ENCODE results near the gene KCNJ13.

The KCNJ13 gene

DNA sequence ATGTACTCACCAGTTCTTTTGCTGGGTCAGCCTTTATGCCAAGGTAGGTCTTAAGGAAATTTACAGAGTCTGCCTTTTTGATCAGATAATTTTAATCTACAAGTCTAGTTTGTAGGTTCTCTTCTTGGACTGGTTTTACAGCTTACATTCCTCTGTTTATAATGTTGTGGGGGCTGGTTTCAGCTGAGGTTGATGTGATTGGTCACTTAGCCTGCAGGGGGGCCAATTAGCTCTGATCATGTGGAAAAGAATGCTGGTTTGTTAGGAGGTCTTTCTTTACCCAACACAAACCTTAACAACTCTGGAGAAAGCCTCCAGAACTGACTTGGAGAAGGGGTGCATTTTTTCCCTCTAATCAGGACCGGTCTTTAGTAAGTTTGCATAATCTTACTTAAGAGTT lies at the start of gene KCNJ13:
Gene KCNJ13, minus strand, starts transcription at position 131 of the 400 bp plus-strand sequence. CDS start 5,203 bp downstream, outside the sequence.
- no peak for ATAC-seq

DNA sequence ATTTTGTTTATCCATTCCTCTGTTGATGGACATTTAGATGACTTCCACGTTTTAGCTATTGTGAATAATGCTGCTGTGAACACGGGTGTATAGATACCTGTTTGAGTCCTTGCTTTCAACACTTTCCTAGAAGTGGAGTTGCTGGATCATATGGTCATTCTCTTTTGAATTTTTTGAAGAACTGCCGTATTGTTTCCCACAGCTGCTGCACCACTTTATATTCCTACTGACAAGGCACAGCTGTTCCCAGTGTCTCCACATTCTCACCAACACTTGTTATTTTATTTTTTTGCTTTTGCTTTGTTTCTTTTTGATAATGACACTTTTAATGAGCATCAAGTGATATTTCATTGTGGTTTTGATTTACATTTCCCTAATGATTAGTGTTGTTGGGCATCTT lies 41.4 kb upstream of the KCNJ13 start:
- no peak for ATAC-seq

DNA sequence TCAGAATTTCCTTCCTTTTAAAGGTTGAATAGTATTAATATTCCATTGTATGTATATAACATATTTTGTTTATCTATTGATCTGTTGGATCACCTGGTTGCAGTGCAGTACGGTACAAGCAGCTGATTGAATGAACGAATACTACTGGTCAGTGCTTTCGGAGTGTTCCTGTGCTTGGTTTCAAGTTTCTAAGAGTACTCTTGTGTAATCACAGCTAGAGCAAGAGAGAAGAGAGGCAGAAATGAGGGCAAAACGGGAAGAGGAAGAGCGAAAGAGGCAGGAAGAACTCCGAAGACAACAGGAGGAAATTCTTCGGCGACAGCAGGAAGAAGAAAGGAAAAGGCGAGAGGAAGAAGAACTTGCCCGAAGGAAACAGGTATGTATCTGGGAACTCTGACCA lies 40.3 kb upstream of the KCNJ13 start:
- ATAC-seq: no peak

DNA sequence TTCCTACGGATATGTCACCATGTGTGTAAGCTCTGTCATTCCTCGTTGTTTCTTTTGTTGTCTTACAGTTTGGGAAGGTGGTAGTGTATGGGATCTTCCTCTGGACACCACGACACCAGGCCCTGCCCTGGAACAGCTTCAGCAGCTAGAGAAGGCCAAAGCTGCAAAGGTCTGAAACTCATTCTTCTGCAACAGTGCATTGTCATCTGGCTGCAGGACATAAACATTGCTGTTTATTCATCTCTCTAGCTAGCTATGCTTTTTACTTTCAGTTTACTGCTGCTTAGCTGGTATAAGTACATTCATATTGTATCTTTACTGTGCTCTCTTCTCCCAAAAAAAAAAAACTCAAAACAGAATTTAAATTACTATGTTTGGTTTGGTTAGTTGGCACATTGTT lies 39.2 kb upstream of the KCNJ13 start:
- ATAC-seq: no peak

DNA sequence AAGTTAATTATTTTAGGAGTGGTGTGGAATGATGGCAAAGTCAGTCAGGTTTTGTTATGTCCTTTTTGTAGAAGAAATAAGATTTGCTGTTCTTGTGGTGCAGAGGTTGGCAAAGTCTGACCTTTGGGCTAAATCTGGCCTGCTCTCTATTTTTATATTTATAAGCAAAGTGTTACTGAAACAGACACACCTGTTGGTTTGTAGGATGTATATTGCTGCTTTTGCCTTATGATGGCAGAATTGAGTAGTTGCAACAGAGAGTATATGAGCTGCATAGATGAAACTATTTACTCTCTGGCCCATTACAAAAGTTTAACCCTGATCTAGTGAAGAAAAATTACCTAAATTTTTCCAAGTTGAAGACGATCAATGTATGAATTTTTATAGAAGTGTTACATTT lies 34.1 kb upstream of the KCNJ13 start:
- ATAC-seq: no peak

DNA sequence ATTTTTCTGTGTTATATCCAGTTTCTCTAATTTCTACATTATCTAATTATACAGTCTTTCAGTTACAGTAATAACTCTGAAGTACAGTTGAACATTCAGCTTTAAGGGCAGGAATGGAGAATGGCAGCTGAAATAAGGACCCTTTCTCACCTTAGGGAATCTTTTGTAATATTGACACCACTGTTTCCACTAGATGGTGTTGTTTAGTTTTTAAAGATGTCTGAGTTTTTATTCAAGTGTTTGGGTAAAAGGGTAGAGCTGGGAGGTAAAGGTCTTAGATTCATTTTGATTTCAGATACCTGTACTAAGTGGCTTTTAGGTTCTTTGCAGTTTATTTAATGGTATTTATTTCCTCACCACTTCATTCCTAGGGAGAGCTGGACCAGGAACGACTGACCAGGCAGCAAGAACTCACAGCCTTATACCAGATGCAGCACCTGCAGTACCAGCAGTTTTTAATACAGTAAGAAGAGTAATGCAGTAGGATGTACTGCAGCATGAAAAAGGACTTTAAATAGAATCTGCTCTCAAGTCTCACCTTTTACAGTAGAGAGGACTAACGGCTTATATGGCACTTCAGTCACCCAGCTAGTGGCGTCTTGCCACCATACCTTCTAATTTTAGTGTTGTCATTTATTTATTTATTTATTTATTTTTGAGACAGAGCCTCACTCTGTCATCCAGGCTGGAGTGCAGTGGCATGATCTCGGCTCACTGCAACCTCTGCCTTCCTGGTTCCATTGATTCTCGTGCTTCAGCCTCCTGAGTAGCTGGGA lies 33.2 kb upstream of the KCNJ13 start:
- no peak for ATAC-seq

DNA sequence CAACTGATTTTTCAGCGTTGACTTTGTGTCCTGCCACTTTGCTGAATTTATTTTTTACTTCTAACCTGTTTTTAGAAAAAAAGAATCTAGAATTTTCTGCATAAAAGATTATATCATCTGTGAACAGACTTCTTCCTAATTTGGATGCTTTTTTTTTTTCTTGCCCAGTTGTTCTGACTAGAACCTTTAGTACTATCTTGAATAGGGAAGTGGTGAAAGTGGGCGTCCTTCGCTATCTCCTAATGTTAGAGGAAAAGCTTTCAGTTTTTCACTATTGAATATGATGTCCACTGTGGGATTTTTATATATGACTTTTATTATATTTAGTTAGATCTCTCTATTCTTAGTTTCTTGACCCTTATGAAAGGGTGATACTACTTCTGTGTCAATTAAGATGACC lies 25.7 kb upstream of the KCNJ13 start:
- ATAC-seq: no peak

DNA sequence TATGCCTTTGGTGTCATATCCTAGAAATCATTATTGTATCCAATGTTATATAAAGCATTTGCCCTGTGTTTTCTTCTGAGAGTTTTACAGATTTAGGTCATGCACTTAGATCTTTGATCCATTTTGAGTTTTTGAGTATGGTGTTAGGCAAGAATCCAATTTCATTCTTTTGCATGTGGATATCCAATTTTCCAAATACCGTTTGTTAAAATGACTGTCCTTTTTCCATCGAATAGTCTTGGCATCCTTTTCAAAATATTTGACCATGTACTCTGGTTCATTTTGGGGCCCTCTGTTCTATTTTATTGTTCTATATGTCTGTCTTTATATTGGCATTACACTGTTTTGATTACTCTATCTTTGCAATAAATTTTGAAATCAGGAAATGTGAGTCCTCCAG lies 23.8 kb upstream of the KCNJ13 start:
- no peak for ATAC-seq

DNA sequence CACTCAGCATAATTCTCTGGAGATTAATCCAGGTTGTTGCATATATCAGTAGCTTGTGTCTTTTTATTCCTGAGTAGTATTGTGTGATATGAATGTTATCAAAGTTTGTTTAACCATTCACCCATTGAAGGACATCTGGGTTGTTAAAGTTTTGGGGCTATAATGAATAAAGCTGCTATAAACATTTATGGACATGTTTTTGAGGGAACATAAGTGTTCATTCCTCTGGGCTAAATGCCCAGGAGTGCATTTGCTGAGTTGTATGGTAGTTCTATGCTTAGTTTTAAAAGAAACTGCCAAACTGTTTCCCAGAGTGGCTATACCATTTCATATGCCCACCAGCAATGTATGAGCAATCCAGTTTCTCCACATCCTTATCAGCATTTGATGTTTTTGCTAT lies 21.8 kb upstream of the KCNJ13 start:
- no peak for ATAC-seq

DNA sequence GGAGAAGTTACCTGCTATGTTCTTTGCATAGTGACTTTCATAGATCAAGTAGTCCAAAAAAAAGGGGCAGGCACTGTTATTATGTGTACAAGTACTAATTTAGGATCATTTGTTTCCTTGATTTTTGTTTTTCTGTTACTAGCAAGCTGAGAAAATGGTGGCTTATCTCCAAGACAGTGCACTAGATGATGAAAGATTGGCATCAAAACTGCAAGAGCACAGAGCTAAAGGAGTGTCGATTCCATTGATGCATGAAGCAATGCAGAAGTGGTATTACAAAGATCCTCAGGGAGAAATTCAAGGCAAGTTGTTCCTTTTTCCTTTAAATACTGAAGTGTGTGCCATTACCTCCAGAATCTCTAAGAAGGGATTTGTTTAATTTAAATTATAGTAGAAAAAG lies 19.6 kb upstream of the KCNJ13 start:
- ATAC-seq: no peak

DNA sequence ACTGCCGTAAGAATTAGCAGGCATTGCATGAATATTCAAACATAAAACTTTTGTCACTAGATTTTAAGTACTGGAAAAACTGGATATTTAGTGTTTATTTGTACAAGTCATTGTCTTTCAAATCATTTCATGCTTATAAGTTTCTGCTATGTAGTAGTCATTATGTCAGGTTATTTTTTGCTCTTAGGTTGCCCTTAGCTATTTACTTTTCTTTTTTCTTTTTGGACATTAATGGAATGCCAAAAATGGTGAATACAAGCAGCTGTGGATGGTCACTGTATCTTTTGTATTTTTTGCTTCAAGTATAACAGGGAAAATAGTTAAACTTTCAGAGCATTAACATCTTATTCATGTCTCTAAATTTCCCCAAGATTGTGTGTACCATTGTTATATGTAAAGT lies 18.6 kb upstream of the KCNJ13 start:
- ATAC-seq: no peak

DNA sequence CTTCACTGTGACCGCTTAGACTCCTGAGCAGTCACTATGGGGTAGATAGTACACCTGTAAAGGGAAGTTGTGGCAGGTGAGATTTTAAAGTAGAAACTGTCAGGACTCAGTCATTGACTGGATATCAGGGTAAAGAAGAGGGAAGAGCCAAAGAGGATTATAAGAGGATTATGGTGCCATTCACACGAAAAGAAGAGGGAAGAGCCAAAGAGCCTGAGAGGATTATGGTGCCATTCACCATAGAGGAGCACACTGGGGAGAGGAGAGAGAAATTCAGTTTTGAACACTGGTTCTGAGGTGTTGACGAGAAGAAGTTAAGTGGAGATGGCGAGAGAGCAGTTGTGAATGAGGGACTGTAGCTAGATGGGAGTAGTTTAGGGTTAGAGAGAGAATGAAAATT lies 16.9 kb upstream of the KCNJ13 start:
- ATAC-seq: no peak

DNA sequence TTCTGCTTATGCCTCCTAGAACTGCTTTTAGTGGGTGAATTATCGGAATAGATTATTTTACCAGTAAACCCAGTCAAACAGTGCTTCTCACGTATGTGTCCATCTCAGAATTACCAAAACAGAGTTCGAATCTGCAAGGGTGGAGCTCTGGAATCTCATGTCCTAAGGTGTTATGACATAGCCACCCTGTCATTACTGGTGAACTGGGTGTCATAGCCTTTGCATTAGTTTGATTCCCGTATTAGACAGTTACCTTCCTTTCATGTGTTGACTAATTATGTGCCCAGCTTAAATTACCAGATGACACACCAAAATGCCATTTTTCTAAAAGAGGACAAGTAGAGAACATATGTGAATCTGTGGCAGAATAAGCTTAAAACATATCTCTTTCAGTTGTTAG lies 15.2 kb upstream of the KCNJ13 start:
- ATAC-seq: no peak

DNA sequence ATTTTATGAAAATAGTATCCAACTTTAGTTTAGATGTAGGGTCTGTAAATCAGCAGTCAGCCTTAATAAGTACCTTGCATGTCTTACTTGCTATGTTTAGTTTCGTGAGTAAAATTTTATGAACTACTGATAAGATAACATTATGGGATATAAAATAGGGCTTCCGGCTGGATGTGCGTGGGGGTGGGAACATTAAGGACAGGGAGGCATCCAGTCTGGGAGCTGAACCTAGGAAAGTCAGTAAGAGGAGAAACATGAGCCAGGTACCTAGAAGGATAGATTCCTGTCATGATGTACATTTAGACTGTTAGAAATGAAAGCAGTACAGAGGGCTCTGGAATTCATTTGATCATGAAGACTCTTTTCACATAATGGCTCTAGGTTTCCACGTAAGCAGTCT lies 12.7 kb upstream of the KCNJ13 start:
- no peak for ATAC-seq

DNA sequence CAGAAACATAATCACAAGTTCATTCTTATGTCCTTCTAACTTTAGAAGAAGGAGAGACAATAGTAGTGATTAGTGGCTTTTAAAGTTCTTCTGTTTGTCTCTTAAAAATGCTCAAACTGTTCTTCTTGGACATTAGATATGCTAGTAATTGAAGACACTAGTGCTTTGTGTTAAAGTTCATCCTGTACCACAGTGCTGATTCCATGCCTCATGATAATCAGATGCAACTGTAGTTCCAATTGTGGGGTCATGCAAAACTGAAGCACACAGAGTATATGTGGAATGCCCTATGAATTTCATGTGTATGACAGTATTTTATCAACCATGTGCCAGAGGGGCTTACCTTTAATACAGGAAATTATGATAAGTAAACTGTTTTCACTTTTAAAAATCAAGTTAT lies 11.4 kb upstream of the KCNJ13 start:
- no peak for ATAC-seq

DNA sequence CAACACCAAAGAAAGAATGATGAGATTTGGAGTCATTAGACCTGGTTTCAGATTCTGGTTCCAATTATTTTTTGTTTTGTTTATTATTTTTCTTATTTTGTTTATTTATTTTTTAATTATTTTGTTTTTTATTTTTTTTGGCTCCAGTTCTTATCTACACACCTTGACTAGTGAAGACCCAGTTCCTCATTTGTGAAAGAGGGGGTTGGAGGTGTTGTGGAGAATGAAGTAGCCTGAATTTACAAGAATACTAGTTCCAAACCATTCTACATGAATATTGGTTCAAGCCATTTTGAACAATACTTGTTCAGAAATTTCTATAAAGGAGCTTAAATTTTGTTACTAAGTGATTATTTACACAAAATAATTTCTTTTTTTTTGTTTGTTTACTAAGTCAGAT lies 6.9 kb upstream of the KCNJ13 start:
- ATAC-seq: no peak

DNA sequence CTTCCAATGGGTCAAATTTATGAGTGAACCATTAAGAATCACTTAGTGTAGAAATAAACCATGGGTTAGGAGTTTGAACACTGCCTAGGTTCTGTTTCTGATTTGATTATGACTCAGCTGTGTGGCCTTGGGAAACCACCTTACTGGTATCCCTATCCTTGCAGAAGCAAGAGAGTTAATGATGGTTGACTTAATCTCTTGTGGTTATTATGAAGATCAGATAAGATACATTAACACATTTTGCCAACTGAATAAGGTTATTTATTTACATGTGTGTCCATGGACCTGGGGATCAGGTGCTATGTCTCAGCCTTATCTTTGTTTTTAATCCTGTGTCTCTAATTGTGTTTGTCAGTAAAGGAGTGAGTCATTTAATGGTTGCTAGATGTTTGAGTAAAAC lies 5.4 kb upstream of the KCNJ13 start:
- peak; percentile 99 for ATAC-seq

DNA sequence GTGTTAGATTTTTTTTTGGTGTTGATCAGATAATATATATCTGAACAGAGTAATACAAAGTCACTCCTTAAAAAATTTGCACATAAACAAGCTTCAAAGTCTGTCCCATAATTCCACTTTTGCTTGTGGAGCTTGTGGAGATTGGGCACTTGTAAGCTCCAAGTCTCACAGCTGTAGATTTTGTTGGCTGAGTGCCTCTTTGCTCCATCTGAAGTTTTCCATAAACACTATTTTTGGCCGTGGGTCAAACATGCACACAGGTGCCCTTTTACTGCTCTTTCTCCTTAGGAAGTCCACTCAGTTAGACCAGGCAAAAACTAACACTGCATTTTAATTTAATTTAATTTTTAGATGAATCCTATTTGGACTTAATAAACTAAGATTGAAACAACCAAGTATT lies 3.6 kb upstream of the KCNJ13 start:
- no peak for ATAC-seq

DNA sequence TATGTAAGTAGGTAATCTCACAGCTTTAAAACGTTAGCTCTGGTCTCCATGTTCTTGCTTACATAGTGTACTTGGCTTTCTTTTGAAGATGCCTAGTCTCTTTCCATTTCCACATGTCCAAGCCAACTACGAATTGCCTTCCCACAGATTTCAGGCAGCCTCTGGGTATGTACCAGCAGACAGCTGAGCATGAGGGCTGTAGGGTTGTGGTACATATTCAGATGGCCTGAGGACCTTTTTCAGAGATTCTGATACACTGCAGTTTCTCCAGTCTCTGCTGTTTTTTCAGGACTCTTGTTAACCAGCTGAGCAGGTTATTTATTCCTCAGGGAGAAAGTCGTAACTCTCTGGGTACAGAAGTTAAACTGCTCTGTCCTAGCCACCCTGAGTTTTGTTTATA lies 3.1 kb upstream of the KCNJ13 start:
- ATAC-seq: no peak

DNA sequence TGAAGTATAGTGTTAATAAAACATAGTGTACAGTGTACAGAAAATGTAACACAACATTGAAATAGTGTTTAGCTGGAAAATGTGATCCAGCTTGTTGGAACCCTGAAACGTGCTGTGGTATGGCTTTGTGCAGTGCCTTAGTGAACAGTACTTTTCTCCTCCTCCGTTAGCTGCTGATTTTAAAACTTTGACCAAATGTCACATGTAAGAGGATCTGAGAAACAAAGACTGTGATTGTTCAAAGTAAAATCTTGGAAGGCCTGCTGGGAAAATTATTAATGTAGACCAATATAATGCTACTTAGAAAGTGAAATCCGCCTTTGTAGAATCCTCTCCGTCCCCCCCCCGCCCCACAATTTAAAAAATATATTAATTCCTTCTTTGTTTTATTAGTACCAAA lies 911 bp upstream of the KCNJ13 start:
- ATAC-seq: no peak

DNA sequence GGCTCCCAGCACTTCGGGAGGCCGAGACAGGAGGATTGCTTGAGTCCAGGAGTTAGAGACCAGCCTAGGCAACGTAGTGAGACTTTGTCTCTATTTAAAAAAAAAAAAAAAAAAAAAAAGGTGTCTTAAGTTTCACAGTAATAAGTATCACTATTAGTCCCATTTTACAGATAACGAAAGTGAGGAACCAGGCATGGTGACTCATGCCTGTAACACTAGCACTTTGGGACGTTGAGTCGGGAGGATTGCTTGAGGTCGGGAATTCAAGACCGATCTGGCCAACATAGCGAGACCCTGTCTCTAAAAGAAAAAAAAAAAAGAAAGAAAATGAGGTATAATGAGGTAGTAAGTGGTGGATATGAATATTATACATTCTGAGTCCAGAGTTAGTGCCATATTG lies 2.5 kb downstream of the KCNJ13 start:
- peak; percentile 28 to 43 for ATAC-seq

DNA sequence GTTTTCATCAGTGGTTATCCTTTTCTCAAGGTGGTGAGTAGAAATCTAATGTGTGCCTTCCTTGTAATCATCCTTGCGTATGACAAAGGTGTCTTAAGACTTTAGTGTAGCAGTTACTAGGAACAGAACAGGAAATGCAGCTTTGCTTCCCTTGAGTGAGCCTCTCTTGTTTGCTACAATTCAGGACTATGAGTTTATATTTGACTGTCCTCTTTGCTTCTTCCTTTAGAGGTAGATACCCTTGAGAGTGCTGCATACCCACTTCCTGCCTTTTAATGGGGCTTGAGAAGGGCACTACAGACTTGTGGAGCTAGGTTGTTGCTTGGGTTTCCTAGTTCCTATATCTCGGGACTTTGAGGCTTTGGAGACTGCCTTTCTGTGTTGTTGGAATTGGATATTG lies 3.8 kb downstream of the KCNJ13 start:
- ATAC-seq: peak; percentile 36 to 48

DNA sequence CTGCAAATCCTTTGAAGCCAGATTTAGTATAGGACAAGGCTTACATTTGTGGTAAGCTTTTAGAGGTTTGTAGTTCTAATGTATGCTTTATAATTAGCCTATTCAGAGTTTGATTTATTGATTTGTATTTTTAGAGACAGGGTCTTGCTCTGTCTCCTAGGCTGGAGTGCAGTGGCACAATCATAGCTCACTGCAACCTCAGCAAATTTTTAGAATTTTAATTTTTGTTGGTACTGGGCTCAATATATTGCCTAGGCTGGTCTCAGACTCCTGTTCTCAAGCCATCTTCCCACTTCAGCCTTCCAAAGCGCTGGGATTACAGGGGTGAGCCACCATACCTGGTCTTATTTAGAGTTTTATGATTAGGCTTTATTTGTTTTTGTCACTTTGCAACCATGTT lies 4.5 kb downstream of the KCNJ13 start:
- ATAC-seq: no peak

DNA sequence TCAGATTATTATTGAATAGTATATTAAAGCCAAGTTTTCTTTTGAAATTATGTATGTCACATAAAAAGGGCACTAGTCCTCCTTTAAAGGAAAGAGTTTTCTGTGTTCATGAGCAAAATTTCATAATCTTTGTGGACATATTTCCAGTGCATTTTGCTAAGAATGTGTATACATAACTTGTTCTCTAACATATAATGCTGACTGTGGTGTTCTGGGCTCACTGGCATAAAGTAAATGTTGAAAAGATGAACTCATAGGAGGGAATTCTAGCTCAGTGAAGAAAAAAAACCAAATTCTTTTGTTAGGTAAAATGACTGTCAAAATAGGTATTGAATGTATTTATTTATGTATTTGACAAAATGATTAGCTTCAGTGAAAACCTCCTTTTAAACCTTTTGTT lies 6.2 kb downstream of the KCNJ13 start:
- no peak for ATAC-seq

DNA sequence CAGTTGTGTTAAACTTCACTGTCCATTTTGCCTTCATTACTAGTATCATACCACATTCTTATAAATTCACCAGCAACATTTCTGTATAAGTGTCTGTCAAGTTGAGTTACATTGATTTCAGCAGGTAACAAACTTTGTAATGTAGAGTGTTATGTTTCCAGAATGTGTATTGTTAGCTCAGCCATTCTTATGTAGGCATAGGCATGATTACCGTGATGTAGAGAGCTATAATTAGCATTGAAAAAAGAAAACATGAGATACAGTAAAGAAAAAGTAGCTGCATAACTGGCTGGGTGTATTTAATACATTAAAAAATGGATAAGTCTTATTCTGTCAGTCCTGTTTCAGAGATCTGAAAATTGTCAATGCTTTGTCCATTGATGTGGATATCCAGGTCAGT lies 8.5 kb downstream of the KCNJ13 start:
- no peak for ATAC-seq
